Ascending aorta (tissue), 2 donors: ENCODE data around the gene CXCR5. TPM values are rescaled to one million over a fixed set of nuclear protein-coding genes. Genes with fewer than 3 reads are reported as not detected.

ENCODE experiments used
- DNase-seq, 2 donors: peaks; one replicate each; pipeline ENCODE4 v3.0.0-alpha.2; 2019; ENCODE audit warnings: low spot score in 2 of 2
- H3K27ac ChIP-seq, 2 donors: fragments of 200-600 bp; sonication (generic); one replicate each; pipeline ENCODE4 v1.5.1; 2016 to 2017; ENCODE audit warnings: mild to moderate bottlenecking in 1 of 2
- H3K27me3 ChIP-seq: fragments of 200-600 bp; sonication (generic); one replicate; pipeline ENCODE4 v1.5.1; 2017
- H3K36me3 ChIP-seq, 2 donors: fragments of 200-600 bp; sonication (generic); one replicate each; pipeline ENCODE4 v1.5.1; 2016
- H3K4me1 ChIP-seq, 2 donors: fragments of 200-600 bp; sonication (generic); one replicate each; pipeline ENCODE4 v1.5.1; 2016 to 2017; ENCODE audit warnings: mild to moderate bottlenecking in 1 of 2
- H3K4me3 ChIP-seq, 2 donors: fragments of 200-600 bp; sonication (generic); one replicate each; pipeline ENCODE4 v1.5.1; 2016 to 2017; ENCODE audit warnings: mild to moderate bottlenecking in 1 of 2
- H3K9me3 ChIP-seq, 2 donors: fragments of 200-600 bp; sonication (generic); one replicate each; pipeline ENCODE4 v1.5.1; 2016
- CTCF ChIP-seq, 3 experiments: fragments of 200-600 bp in 2 of 3; fragments of 450-650 bp in 1 of 3; sonication (generic) in 2 of 3; IDR thresholded peaks; one replicate each; pipeline ENCODE4 v1.5.1; 2016 to 2019; ENCODE audit warnings: antibody characterized with exemption in 3 of 3, mild to moderate bottlenecking in 1 of 3, moderate library complexity in 1 of 3
- intact Hi-C: fragments of 100-400 bp; cut with DNase I; formaldehyde crosslinking; loops from one replicate; pipeline ENCODE4 v1.15.1; 2023
- total RNA-seq: library from RNA; depleted of rRNA; stranded (reverse); fragments of >200 nt; gene quantifications from one replicate; pipeline ENCODE4 v1.1.0, GENCODE V29; 2016

Gene CXCR5
- total RNA-seq, 1 donor from 2014 or later, result not detected

- Histone ChIP-seq H3K9me3 (no peaks in the 10 kb centered on the region), H3K4me1 (no peaks in the 10 kb centered on the region), H3K36me3 (no peaks in the 10 kb centered on the region), H3K27ac (no peak overlapping the region), H3K27me3 (no peaks in the 10 kb centered on the region), H3K4me3 (no peak overlapping the region)
- TF ChIP-seq CTCF (IDR thresholded peaks at IDR 0.05), result no peak
- intact Hi-C loops, result no loop called here
- no peak for DNase-seq
Observed at GRCh38 chr11:118938491-118939403, 55.1 kb downstream of the CXCR5 start.

GRCh38 chr11:118939404-118939915 is 55.8 kb downstream of the CXCR5 start:
- no peaks in the 10 kb centered on the region for H3K4me1 ChIP-seq
- no peak overlapping the region for H3K4me3 ChIP-seq
- no peak for TF ChIP-seq CTCF (IDR thresholded peaks at IDR 0.05)
- no peaks in the 10 kb centered on the region for H3K36me3 ChIP-seq
- no peak for DNase-seq
- H3K9me3 ChIP-seq, result no peaks in the 10 kb centered on the region
- no peak overlapping the region for H3K27ac ChIP-seq
- no peaks in the 10 kb centered on the region for H3K27me3 ChIP-seq
- intact Hi-C loops, result no loop called here

GRCh38 chr11:118939953-118940598 is 56.4 kb downstream of the CXCR5 start:
- TF ChIP-seq CTCF (IDR thresholded peaks at IDR 0.05), result no peak

GRCh38 chr11:118947091-118947490 is 63.4 kb downstream of the CXCR5 start:
- H3K27me3 ChIP-seq, result no peaks in the 10 kb centered on the region
- no peaks in the 10 kb centered on the region for H3K4me1 ChIP-seq
- no peak for TF ChIP-seq CTCF (IDR thresholded peaks at IDR 0.05)
- intact Hi-C loops, result no loop called here
- no peak overlapping the region for H3K4me3 ChIP-seq
- no peak for DNase-seq
- no peak overlapping the region for H3K27ac ChIP-seq
- H3K36me3 ChIP-seq, result no peaks in the 10 kb centered on the region
- H3K9me3 ChIP-seq, result no peaks in the 10 kb centered on the region

More at GRCh38 chr11:118939953-118940598, 56.4 kb downstream of the CXCR5 start:
- no peaks in the 10 kb centered on the region for H3K9me3 ChIP-seq
- no peak overlapping the region for H3K4me3 ChIP-seq
- no peak for DNase-seq
- no peaks in the 10 kb centered on the region for H3K36me3 ChIP-seq
- H3K27ac ChIP-seq, result no peak overlapping the region
- intact Hi-C loops, result no loop called here
- H3K4me1 ChIP-seq, result no peaks in the 10 kb centered on the region
- H3K27me3 ChIP-seq, result no peaks in the 10 kb centered on the region

Other genes with a start within 250 kb of the CXCR5 start
- gene TREH, start 204.2 kb upstream of the CXCR5 start, total RNA-seq, result not detected
- gene DDX6, start 92.7 kb upstream of the CXCR5 start, total RNA-seq, result 25.9 TPM
- 46.5 TPM for gene BCL9L, start 42.0 kb downstream of the CXCR5 start, total RNA-seq
- not detected for gene UPK2, start 72.4 kb downstream of the CXCR5 start, total RNA-seq
- not detected for gene FOXR1, start 87.9 kb downstream of the CXCR5 start, total RNA-seq
- gene CENATAC, start 114.2 kb downstream of the CXCR5 start, total RNA-seq, result 67.7 TPM
- gene RPS25, start 134.5 kb downstream of the CXCR5 start, total RNA-seq, result 857 TPM
- gene TRAPPC4, start 134.9 kb downstream of the CXCR5 start, total RNA-seq, result 41.0 TPM
- gene SLC37A4, start 147.0 kb downstream of the CXCR5 start, total RNA-seq, result 21.2 TPM
- gene HYOU1, start 173.3 kb downstream of the CXCR5 start, total RNA-seq, result 98.4 TPM
- gene VPS11, start 183.9 kb downstream of the CXCR5 start, total RNA-seq, result 23.4 TPM
- gene HMBS, start 201.0 kb downstream of the CXCR5 start, total RNA-seq, result 82.8 TPM
- gene DPAGT1, start 218.0 kb downstream of the CXCR5 start, total RNA-seq, result 61.9 TPM
- 16.7 TPM for gene C2CD2L, start 223.5 kb downstream of the CXCR5 start, total RNA-seq
- gene HINFP, start 237.7 kb downstream of the CXCR5 start, total RNA-seq, result 36.5 TPM